Thyroid gland (tissue), 4 donors: ENCODE results near the gene STAC. TPM values are rescaled to one million over a fixed set of nuclear protein-coding genes. Genes with fewer than 3 reads are reported as not detected.

Experiments used
- DNase-seq, 2 donors: peaks; one replicate each; pipeline ENCODE4 v3.0.0-alpha.2; 2019
- H3K27ac ChIP-seq, 3 donors: fragments of 200-600 bp; sonication (generic); 1 replicate in 2 of 3; 2 replicates in 1 of 3; pipeline ENCODE4 v1.5.1; 2016 to 2019; ENCODE audit warnings: mild to moderate bottlenecking in 1 of 3, moderate library complexity in 1 of 3
- H3K27me3 ChIP-seq: fragments of 200-600 bp; sonication (generic); one replicate; pipeline ENCODE4 v1.5.1; 2019
- H3K36me3 ChIP-seq, 2 donors: fragments of 200-600 bp; sonication (generic); one replicate each; pipeline ENCODE4 v1.5.1; 2016 to 2019
- H3K4me1 ChIP-seq, 2 donors: fragments of 200-600 bp; sonication (generic); one replicate each; pipeline ENCODE4 v1.5.1; 2017 to 2019
- H3K4me3 ChIP-seq, 3 donors: fragments of 200-600 bp; sonication (generic); replicated peaks in 1 of 3; 1 replicate in 2 of 3; 2 replicates in 1 of 3; pipeline ENCODE4 v1.5.1; 2016; ENCODE audit warnings: mild to moderate bottlenecking in 1 of 3
- H3K9me3 ChIP-seq: fragments of 200-600 bp; sonication (generic); one replicate; pipeline ENCODE4 v1.5.1; 2017
- CTCF ChIP-seq, 6 experiments: fragments of 200-600 bp in 3 of 6; fragments of 450-650 bp in 3 of 6; sonication (generic) in 3 of 6; IDR thresholded peaks; one replicate each; pipeline ENCODE4 v1.5.1; 2016 to 2019; ENCODE audit warnings: antibody characterized with exemption in 6 of 6, mild to moderate bottlenecking in 2 of 6, inconsistent platforms in 1 of 6, moderate library complexity in 1 of 6
- POLR2A ChIP-seq, 2 donors: fragments of 450-650 bp; IDR thresholded peaks; one replicate each; pipeline ENCODE4 v1.6.1; 2017; ENCODE audit warnings: antibody characterized with exemption in 2 of 2, mild to moderate bottlenecking in 2 of 2, moderate library complexity in 1 of 2
- WGBS, 2 donors: methylation state at CpG; one replicate each; pipeline ENCODE4 v1.1.5; 2017; 5-methylcytosine and 5-hydroxymethylcytosine counted together
- intact Hi-C: fragments of 100-400 bp; cut with DNase I; formaldehyde crosslinking; loops from one replicate; pipeline ENCODE4 v1.15.1; 2023
- total RNA-seq, 4 donors: library from RNA; depleted of rRNA; stranded (reverse); fragments of >200 nt; gene quantifications; one replicate each; pipeline ENCODE4 v1.2.3, GENCODE V29; 2016

The STAC gene
- total RNA-seq, 4 donors from 2014 or later = 0.40 to 4.7 (median 1.3) TPM; not detected in 1

- intact Hi-C loops = no loop called here
Observed at GRCh38 chr3:36373666-36374065, 6.6 kb upstream of the STAC start.

GRCh38 chr3:36379872-36380220 is 458 bp upstream of the STAC start:
- H3K4me1 ChIP-seq = no peaks in the 10 kb centered on the region
- H3K36me3 ChIP-seq = no peaks in the 10 kb centered on the region
- H3K9me3 ChIP-seq = no peaks in the 10 kb centered on the region
- DNase-seq = no peak
- intact Hi-C loops = no loop called here
- TF ChIP-seq POLR2A (IDR thresholded peaks at IDR 0.05) (no peak), CTCF (IDR thresholded peaks at IDR 0.05) (no peak)
- H3K27ac ChIP-seq = no peak overlapping the region
- WGBS, 2 donors = 34 to 38% methylated on average over 8 of the region's 8 CpGs
- peak overlapping the region in 1 of 3 donors; percentile 29 for H3K4me3 ChIP-seq
- H3K27me3 ChIP-seq = no peaks in the 10 kb centered on the region

More at GRCh38 chr3:36373666-36374065, 6.6 kb upstream of the STAC start:
- peaks cover 5 to 20% of the 10 kb centered on the region in 2 donors for H3K4me1 ChIP-seq
- H3K36me3 ChIP-seq = no peaks in the 10 kb centered on the region
- H3K4me3 ChIP-seq = no peak overlapping the region
- 37 to 43% methylated on average over 3 of the region's 3 CpGs for WGBS, 2 donors
- no peak for TF ChIP-seq POLR2A (IDR thresholded peaks at IDR 0.05)
- TF ChIP-seq CTCF (IDR thresholded peaks at IDR 0.05) = no peak
- DNase-seq = peak; percentile 51 to 54
- no peaks in the 10 kb centered on the region for H3K9me3 ChIP-seq
- H3K27me3 ChIP-seq = no peaks in the 10 kb centered on the region
- peak overlapping the region in 1 of 3 donors; percentile 30 for H3K27ac ChIP-seq

- Histone ChIP-seq H3K9me3 (no peaks in the 10 kb centered on the region), H3K27me3 (no peaks in the 10 kb centered on the region), H3K4me1 (no peaks in the 10 kb centered on the region), H3K4me3 (no peak overlapping the region), H3K27ac (no peak overlapping the region), H3K36me3 (no peaks in the 10 kb centered on the region)
- TF ChIP-seq CTCF (IDR thresholded peaks at IDR 0.05) (no peak), POLR2A (IDR thresholded peaks at IDR 0.05) (no peak)
- DNase-seq = no peak
- intact Hi-C loops = no loop called here
- WGBS, 2 donors = 66 to 69% methylated on average over 8 of the region's 8 CpGs
Observed at GRCh38 chr3:36381311-36381956, 1.1 kb downstream of the STAC start.

GRCh38 chr3:36393563-36393962 is 13.3 kb downstream of the STAC start:
- intact Hi-C loops = no loop called here
- Histone ChIP-seq H3K36me3 (no peaks in the 10 kb centered on the region), H3K9me3 (no peaks in the 10 kb centered on the region), H3K27ac (no peak overlapping the region), H3K27me3 (no peaks in the 10 kb centered on the region), H3K4me3 (no peak overlapping the region), H3K4me1 (no peaks in the 10 kb centered on the region)
- DNase-seq = no peak
- TF ChIP-seq CTCF (IDR thresholded peaks at IDR 0.05) = no peak
- TF ChIP-seq POLR2A (IDR thresholded peaks at IDR 0.05) = no peak
- 76 to 92% methylated on average over 1 of the region's 1 CpG for WGBS, 2 donors

GRCh38 chr3:36394176-36394575 is 13.9 kb downstream of the STAC start:
- intact Hi-C loops = no loop called here
- no peak for DNase-seq
- Histone ChIP-seq H3K4me3 (no peak overlapping the region), H3K27me3 (no peaks in the 10 kb centered on the region), H3K4me1 (no peaks in the 10 kb centered on the region), H3K9me3 (no peaks in the 10 kb centered on the region), H3K36me3 (no peaks in the 10 kb centered on the region), H3K27ac (no peak overlapping the region)
- TF ChIP-seq POLR2A (IDR thresholded peaks at IDR 0.05) (no peak), CTCF (IDR thresholded peaks at IDR 0.05) (no peak)
